Stimulated activated CD8-positive, alpha-beta memory T cell treated with anti-CD3 and anti-CD28 coated beads, Interleukin-4, amount 100 ng/mL, for 48 hours (primary cell): Measurements from ENCODE around the gene SUMF1.

Source experiments
- DNase-seq: peaks from one replicate; pipeline ENCODE4 v3.0.0-alpha.2; 2020

Gene SUMF1

DNA sequence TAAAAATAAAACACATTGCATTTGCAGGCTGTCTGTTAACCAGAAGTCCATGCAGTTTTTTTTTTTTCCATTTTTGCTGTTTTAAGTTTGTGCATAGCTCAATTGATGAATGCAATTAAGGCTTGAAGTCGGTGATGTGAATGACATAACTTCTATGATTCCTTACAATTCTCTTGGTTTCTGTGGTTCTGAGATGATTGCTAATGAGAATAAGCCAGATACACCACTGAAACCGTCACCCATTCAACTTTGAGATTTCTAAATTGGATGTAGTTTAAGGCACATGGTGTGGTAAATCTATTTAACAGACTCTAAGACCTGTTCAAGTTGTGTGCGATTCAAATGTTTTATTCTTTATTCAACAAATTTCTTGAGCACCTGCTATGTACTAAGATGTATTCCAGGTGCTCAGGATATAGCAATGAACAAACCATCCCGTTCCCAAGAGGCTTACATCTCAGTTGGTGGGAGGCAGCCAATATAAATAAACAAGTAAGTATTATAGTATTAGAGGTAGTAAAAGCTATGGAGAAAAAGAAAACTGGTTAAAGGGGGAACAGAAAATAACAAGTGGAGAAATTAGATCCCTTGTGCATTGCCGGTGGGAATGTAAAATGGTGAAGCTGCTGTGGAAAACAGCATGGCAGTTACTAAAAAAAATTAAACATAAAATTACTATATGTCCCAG is 30.1 kb upstream of the SUMF1 start:
- no peak for DNase-seq

DNA sequence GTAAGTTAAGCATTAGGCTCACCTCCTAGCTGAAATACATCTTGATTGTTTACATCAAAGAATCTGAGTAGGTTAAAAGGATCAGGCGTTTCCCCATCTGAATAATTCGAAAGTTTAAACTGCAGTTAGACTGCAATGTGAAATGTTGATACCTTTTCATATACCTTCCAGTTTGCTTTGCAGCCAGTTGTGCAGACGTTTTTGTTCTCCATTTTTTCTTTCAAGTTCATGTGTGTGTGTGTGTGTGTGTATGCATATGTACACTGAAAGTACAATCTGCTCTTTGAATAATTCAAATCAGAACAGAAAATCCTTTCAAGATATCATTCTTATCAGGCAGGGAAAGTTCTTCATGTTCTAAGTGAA is 29.0 kb upstream of the SUMF1 start:
- DNase-seq, result no peak

DNA sequence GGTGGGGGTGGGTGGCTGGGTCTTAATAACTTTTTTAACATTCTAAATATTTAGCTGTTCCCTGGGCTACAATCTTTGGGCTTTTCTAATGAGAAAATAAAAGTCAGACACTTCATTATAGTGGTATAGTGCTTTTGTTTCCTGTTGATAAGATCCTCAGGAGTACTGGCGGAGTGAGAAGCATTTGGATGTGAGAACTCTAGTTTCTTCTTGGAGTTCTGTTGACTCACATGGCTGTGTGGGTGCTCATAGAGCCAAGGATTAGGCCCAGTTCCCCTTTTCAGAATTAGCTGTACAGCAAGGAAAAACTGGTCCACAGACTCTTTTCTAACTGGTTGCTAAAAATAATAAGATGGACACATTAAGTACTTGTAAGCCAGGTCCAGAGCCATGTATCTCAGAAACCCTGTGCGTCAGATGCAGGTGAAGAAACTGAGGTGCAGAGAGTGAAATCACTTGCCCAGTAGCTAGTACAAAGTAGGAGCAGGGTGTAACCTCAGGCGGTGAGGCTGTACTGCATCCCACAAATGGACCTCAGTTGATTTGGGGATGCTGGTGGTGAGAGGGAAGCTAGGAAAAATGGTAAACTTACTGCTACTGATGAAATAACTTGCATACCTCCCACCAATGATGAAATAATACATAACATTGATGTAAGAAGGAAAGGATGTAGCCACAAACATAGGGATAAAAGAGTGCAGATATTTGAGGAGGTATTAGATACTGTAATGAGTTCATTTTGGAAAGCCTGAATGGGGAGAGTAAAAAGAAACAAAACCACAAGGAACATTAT is 28.4 kb upstream of the SUMF1 start:
- DNase-seq, result no peak

DNA sequence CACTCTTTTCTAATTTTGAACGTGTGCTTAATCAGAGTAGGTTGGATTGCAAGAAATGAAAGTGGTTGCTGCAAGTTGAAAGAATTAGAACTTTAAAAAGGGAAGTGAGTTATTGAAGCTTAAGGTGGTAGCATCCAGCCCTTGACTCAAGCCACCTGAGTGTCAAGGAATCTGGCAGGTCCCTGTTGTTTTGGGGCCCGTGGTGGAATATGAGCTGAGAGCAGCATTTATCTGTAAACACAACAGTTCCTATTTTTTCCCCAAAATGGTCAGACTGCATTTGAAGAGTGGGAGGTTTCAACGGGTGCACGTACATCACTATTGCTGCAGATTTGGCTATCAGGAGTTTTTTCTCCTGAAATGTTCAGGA is 27.8 kb upstream of the SUMF1 start:
- DNase-seq, result no peak

DNA sequence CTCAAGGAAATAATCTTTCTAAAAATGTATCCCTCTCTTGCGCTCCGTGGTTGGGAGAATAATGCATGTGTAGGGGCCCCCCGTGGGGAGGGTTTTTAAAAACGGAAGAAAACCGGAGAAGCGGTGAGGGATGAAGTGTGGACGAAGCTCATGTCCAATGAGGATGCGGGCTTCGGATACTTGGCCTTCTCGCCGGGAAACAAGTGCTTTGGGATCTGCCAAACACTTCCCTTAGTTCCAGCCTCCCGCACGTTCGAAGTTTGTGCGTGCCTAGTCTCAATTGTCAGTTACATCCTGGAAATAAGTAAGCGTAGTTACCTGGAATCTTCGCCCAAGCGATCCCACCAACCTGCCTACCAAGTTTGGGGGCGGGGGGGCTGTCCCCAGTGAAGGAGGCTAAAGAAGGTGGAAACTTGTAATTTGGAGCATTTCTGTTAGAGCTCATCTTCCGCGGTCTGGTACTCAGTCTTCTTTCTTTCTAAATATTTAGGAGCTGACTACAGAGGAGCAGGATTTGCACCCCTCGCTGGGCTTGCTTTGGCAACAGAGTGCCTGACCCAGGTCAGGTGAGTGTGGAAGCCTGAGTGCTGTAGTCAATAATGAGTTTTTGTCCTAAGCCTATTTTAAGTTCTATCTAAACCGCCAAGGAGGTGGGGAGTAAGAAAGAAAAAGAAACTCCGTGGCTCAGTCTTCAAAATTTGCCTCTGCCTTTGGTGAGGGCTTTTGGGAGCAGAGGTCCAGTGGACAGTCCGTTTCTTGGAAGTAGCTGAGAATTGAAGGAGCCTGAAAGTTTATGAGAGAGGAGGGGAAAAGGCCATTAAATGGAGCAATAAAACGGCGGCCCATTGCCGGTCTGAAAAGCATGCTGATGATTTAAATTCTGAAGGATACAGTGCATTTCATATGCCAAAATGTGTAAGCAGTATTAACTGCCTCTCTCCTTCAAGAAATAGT is 27.1 kb upstream of the SUMF1 start:
- DNase-seq, result peak; percentile 41

DNA sequence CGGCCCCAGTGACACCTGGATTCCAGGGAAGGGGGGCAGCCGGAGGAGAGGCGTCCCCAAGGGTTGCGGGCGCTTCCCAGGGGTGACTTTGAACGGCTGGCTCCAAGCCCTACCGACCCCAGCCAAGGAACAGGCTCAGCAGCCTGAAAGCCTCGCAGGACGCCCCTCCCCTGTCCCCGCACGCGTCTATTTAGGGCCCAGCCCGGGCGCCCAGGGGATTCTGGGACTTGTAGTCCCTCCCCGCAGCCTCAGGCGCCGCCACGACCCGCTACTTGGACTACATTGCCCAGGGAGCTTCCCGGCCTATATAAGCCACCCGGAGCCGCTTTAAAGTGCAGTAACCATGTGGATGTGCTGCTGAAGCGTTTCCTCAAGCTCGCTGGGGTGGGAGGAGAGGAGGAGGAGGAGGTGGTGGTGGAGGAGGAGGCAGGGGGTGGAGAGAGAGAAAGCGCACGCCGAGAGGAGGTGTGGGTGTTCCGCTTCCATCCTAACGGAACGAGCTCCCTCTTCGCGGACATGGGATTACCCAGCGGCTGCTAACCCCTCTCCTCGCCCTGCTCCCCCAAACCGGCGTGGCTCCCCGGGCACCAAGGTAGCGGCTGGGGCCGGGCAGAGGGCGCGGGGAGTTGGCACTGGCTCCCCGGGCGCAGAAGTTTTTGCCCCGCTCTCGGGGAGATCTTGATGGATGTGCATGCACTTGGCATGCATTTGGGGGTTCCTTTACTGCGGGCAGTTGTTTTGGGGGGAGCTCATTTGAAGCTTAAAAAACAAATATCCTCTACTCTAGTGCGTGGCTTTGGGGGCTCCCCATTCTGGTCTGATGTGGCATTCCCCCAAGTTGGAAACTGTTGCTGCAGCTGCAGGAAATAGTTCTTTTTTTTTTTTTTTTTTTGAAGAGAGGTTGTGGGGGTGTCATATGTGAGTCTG is 26.2 kb upstream of the SUMF1 start, which contains the start of gene ITPR1:
TSS of gene ITPR1 (plus strand) at position 335 of the 927 bp plus-strand sequence. CDS start 23,144 bp downstream, outside the sequence.
- DNase-seq, result peak; percentile 98

DNA sequence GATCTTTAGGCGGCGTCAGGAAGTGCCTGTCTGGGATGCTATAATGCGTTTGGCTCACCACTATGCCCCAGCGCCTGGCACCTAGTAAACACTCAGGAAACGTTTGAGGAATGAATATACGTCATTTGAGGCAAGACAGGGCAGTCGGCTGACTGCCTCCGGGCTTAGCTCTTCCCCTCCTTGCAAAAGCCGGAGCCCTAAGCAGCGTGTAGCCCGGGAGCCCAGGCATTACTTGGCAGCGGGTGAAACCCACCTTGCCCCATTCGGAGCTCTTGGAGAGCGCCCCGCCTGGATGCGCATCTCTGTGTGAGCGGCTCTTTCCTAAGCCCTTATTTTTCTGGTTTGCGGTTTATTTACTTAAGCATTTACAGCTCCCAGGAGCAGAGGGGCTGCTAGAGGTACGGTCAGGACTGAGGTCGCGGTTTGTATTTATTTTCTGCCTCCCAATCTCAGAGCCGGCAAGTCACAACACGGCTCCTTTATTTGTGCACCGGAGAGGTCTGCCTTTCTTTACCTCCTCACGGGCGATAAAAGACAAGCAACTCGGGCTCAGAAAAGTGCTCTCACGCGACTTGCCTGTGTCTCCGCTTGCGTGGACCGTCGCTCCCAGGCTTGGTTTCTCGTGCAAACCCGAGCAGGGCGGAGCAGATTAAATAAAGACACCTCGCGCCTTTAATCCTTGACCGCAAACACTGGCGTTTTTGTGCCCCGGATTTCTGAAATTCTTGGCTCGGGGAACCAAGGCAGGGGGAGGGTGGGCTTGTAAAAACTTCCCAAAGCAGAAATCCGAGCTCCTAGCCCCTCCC is 25.3 kb upstream of the SUMF1 start:
- peak; percentile 59 for DNase-seq

DNA sequence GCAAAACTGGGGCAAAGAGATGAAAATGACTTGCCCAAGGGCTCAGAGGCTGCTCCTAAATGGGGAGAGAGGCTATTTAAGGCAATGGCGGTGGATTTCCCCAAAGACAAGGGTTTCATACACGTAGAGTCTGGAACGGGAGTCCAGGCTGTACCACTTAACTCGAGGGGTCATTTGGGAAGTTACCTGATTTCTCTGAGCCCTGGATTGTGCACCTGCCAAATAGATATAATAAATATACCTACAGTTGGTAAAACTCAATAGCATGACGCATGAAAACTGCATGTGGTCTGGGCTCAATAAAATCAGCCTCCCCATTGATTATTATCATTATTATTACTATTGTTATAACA is 24.8 kb upstream of the SUMF1 start:
- DNase-seq, result no peak

DNA sequence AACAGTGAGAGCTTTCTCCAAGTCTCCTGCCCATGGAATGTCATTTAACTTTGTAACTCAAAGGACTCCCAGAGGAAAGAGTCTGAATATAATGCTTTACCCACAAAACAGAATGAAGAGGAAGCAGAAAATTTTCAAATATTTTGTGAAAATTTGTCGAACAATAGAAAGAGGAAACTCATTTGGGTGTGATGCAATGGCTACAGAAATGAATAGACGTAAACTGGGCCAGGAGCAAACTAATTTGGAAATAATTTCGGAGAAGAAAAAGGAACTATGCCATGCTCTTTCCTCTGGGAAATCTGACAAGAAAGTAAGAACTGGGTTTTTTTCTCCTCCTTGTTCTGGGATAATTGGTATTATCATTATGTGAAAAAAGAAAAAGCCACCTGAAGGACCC is 11.2 kb upstream of the SUMF1 start:
- DNase-seq, result no peak

DNA sequence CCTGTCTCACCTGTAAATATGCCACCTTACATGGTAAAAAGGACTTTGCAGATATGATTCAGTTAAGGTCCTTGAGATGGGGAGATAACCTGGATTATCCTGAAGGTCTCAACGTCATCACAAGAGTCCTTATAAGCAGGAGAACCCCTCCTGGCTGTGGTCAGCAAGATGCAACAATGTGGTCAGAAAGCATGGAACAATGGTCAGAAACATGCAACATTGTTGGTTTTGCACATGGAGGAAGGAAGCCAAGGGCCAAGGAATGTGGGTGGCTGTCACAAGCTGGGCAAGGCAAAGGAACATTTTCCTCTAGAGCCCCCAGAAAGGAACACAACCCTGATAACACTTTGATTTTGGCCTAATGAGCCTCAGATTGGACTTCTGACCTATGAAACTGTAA is 9.4 kb upstream of the SUMF1 start:
- DNase-seq, result no peak

DNA sequence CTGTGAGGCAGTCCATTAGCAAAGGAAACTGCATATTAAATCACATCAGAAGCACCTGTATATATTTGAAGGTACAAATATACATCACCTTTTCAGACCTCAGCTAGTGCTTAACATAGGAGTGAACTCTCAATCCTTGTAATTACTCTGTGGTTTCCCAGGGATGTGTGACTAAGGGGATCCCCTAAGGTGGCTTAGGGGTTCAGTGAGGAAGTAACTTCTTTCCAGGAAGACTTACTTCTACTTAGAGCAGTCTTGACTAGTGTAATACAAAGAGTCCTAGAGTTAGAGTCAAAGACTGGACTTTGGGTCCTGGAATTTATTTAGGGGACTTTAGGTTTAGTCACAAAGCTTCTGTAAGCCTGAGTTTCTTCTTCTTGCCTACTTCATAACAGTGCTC is 8.7 kb upstream of the SUMF1 start:
- DNase-seq, result no peak

DNA sequence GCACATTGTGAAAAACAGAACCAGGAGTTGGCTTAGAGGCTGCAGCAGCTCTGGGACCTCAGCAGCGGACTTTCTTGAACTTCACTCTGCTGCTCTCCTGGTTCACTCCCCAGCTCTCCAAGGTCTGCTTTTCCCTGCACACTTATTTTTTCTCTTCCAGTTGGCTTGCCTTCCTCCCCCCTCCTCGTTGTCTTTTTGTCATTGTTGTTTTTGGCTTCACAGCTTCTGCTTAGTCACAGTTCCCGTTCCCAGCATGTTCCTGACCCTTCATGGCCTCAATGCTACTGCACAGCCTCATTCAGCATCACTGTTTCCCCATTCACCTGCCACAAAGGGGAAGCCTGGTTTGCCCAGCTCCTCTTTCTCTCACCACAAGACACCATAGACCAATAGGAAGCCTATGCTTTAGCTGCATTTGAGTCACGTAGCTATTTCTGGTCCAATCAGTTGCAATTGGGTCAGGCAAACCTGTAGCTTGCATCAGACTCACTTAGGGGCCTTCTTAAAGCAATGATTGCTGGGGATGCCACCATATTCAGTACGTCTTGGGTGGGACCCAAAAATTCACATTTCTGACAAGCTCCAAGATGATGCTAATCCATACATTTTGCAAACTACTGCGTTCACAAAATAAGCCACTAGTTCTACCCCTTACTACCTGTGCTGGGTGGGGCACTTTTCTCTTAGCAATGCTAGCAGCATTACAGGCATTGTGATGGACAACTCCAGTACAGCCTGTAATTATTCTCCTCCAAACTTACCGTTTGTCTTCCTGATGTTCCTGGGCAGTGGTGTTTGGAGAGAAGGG is 7.8 kb upstream of the SUMF1 start:
- DNase-seq, result peak; percentile 52

DNA sequence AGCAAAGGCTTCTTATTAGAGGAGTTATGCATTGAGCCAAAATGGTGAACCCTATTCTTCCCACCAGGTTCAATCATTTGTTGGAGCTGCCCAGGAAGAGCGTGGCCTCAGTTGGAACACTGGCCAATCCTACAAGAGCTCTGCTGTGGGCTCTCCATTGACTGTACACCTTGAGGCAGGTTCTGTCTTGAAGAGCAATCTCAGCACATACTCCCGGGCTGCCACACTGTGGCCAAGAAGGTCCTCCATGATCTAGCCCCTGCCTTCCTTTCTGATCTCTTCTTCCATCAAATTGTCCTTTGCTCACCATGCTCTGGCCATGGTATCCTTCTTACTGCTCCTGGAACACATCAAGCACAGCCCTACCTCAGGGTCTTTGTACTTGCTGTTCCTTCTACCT is 5.7 kb upstream of the SUMF1 start:
- DNase-seq, result no peak

DNA sequence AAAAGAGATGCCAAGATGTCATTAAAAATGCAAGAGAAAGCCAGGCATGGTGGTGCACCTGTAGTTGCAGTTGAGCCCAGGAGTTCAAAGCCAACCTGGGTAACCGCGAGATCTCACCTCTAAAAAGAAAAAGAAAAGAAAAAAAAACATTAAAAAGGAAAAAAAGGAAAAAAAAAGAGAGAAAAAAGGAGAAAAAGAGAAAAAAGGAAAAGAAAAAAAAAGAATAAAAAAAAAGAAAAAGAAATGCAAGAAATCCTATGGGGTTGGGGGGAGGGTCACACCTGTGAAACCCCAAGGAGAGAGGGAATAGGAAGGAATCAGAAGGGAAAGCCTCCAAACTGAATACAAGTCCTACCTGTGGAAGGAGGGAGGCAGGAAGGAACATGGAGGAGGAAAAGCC is 5.2 kb upstream of the SUMF1 start:
- DNase-seq, result no peak

DNA sequence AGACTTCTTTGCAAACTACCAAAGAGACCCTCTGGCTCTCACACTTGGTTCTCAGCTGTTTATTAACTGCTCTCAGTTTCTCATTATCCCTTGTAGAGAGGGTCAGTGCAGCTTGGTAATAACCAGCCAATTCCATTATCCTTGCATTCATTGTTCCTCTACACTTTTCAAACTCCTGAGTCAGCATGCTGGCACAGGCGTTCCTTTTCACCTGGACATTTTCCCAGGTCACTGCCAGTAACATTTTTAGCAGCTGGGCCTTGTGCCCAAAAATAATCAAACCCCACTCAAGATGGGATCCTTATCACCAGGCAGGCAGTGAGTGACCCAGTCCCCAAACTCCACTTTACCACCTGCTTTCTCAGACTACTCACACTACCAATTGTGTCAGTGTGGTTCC is 4.8 kb upstream of the SUMF1 start:
- no peak for DNase-seq

DNA sequence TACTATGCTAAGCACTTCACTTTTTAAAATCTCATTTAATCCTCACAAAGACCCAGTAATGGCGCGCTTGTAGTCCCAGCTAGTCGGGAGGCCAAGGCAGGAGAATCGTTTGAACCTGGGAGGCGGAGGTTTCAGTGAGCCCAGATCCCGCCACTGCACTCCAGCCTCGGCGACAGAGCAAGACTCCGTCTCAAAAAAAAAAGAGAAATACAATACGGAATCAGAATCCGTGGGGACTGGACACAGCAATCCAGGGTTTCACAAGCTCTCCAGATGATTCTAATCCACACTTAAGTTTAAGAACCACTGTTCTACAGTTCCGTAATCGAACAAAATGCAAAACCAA is 426 bp upstream of the SUMF1 start:
- no peak for DNase-seq

DNA sequence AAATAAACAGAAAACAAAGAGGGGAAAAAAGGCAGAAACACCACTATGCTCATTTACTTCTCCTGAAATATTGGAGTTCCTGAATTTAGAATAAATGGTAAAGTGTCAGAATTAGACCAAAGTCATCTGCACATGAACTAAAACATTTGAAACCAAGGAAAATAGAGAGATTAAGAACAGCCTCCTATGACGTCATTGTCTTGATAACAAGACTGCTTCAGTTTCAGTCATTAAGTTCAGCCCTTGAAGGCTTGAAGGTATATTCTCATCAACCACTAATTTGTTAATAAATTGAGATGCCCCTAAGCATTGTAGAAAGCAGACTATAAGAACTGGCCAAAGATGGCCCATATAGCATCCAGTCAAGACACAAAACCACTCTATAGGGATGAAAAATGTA is 2.5 kb downstream of the SUMF1 start:
- no peak for DNase-seq

DNA sequence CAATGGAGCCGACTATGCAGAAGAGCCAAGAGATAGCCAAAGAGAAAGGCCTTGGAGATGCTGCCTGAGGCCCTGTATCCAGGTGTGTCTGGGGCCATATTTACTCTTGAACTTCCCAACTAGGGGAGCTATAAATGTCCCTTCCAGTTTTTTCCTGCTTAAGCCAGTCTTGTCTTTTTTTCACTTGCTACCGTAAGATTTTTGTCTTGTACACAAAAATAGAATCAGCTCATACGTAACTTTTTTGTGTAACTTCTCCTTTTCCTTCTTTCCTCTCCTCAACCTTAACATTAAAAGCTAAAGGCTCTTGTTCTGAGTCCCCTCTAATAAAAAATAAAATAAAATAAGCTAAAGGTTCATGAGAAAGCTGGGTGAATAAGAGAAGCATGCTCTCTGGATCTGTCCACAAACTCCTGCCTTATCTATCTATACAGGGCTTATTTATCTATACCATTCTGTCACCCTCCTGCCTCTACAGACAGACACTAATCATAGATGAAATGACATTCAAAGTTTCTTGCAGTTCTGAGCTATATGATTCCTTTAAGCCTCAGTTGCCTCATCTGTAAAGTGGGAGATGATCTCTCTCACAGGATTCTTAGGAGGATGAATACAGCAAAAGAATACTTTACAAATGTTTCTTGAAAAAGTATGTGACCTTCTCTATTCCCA is 4.6 kb downstream of the SUMF1 start:
- DNase-seq, result no peak

DNA sequence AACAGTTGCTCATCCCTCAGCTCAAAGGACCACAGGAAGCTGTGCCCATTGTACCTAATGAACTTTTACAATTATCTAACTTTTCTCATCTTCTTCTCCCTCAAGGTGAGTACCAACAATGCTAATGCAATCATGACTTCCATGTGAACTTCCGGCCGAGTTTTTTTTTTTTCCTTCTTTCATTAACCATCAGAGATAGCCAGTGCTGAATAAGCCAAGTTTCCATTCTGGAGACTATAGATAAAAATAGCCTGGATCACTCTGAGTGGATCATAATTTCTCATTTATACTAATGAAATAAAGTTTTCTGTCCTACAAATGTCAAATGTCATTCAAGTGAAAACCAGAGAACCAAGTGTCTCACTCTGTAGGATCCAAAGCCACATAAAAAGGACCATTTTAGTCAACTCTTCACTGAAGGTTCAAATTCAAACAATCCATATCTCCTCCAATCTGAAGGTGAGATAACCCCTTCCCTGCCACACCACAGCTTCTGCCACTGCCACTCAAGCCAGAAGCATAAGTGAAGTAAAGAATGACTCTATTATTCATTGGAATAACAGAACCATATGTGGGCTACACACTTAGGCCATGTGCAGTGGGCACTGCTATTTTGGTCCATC is 5.5 kb downstream of the SUMF1 start:
- DNase-seq, result no peak

DNA sequence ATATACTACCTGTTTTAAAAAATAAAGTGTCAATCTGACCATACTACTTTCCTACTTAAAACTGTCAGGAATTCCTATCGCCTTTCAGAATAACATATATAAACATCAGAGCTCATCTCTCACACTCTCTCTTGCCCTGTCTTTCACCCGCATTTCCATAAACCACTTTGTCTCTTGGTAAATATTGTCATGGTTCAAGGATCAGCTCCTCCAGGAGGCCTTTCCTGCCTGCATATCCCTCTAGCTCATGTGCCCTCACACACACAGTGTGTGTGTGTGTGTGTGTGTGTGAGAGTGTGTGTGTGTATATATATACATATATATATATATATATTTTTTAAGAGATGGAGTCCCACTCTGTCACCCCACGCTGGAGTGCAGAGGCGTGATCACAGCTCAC is 6.7 kb downstream of the SUMF1 start:
- no peak for DNase-seq
